A549 (cell line): Measurements from ENCODE around the gene CLDN18.

Experiments
- CBX8 ChIP-seq: fragments of 200-600 bp; sonication (generic); IDR thresholded peaks from 2 replicates; pipeline ENCODE4 v1.6.1; 2016
- CEBPB ChIP-seq, 2 experiments: fragments of >200 bp in 1 of 2; sonication (Bioruptor Twin) in 1 of 2; formaldehyde crosslinking in 1 of 2; IDR thresholded peaks; 2 replicates each; pipeline ENCODE4 v1.6.1; 2012 to 2016
- CTCF ChIP-seq: fragments of >200 bp; sonication (Bioruptor Twin); formaldehyde crosslinking; IDR thresholded peaks from 3 replicates; pipeline ENCODE4 v1.5.1; 2016
- EP300 ChIP-seq, 2 experiments: fragments of >200 bp; sonication (Bioruptor Twin); formaldehyde crosslinking; IDR thresholded peaks; 2 replicates in 1 of 2; 3 replicates in 1 of 2; pipeline ENCODE4 v1.6.1; 2016 to 2017
- HDAC2 ChIP-seq: fragments of 200-600 bp; sonication (generic); IDR thresholded peaks from 2 replicates; pipeline ENCODE4 v1.6.1; 2016
- JUN ChIP-seq, 2 experiments: fragments of >200 bp; sonication (Bioruptor Twin); formaldehyde crosslinking; IDR thresholded peaks; 2 replicates in 1 of 2; 3 replicates in 1 of 2; pipeline ENCODE4 v1.6.1; 2016 to 2017
- MAFK ChIP-seq: fragments of 450-650 bp; IDR thresholded peaks from 2 replicates; pipeline ENCODE4 v1.6.1; 2014; ENCODE audit not compliant: partially characterized antibody
- MAZ ChIP-seq: fragments of 150-350 bp; IDR thresholded peaks from 2 replicates; pipeline ENCODE4 v1.6.1; 2014; ENCODE audit warnings: antibody characterized with exemption, low read depth, low read length, borderline replicate concordance
- POLR2A ChIP-seq: IDR thresholded peaks from 2 replicates; pipeline ENCODE4 v1.6.1; 2012; ENCODE audit warnings: mild to moderate bottlenecking, low read length
- RAD21 ChIP-seq, 2 experiments: fragments of >200 bp in 1 of 2; sonication (Bioruptor Twin) in 1 of 2; formaldehyde crosslinking in 1 of 2; IDR thresholded peaks in 1 of 2; conservative IDR thresholded peaks in 1 of 2; 2 replicates in 1 of 2; 3 replicates in 1 of 2; pipeline ENCODE4 v1.6.1; 2012 to 2018; ENCODE audit warnings: inconsistent platforms in 1 of 2
- RFX5 ChIP-seq: fragments of 450-650 bp; IDR thresholded peaks from 2 replicates; pipeline ENCODE4 v1.7.1; 2014; ENCODE audit warnings: antibody characterized with exemption, mild to moderate bottlenecking, moderate library complexity
- SMC3 ChIP-seq: fragments of >200 bp; sonication (Bioruptor Twin); formaldehyde crosslinking; IDR thresholded peaks from 3 replicates; pipeline ENCODE4 v1.6.1; 2018; ENCODE audit warnings: inconsistent platforms
- USF2 ChIP-seq: fragments of 450-650 bp; IDR thresholded peaks from 2 replicates; pipeline ENCODE4 v1.6.1; 2014; ENCODE audit warnings: antibody characterized with exemption
- ZFP36 ChIP-seq: fragments of 450-650 bp; IDR thresholded peaks from 2 replicates; pipeline ENCODE4 v1.6.1; 2014; ENCODE audit warnings: borderline replicate concordance; ENCODE audit not compliant: partially characterized antibody

DNA sequence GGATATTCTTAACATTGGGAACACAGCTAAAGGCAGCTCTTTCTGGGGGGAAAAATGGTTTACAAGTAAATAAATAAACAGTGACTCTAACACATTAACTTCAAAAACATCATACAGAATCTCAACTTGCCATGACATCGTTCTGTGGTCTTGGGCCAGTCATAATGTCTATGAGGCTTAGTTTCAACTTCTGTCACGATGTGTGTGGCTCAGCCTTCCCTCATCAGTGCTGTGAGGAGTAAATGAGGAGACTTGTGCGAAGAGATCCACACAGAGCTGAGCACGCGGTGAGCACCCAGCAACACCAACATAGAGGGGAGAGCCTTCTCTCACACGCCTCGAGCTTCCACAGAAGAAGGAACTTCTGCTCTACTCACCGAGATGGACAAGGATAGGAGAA lies 56.4 kb downstream of the CLDN18 start:
- no peak for TF ChIP-seq EP300 (IDR thresholded peaks at IDR 0.05)
- TF ChIP-seq CTCF: no peak
- no peak for TF ChIP-seq JUN (IDR thresholded peaks at IDR 0.05)
- TF ChIP-seq POLR2A: no peak
- TF ChIP-seq CBX8: no peak
- TF ChIP-seq RAD21 (conservative IDR thresholded peaks at IDR 0.05 in 1 of 2, IDR thresholded peaks at IDR 0.05 in 1 of 2): no peak
- TF ChIP-seq MAZ: no peak
- no peak for TF ChIP-seq ZFP36
- TF ChIP-seq MAFK: no peak
- no peak for TF ChIP-seq USF2
- TF ChIP-seq SMC3: no peak
- no peak for TF ChIP-seq HDAC2
- no peak for TF ChIP-seq RFX5
- no peak for TF ChIP-seq CEBPB (IDR thresholded peaks at IDR 0.05)
